GM23338 (cell line): Measurements from ENCODE around the gene NEK6.

Experiments
- CREB1 ChIP-seq: fragments of 250-450 bp; sonication (Bioruptor Pico); IDR thresholded peaks from 2 replicates; pipeline ENCODE4 v1.5.0; 2020; ENCODE audit warnings: low read depth, mild to moderate bottlenecking, moderate library complexity
- CTCF ChIP-seq, 2 experiments: fragments of 200-600 bp in 1 of 2; sonication (generic) in 1 of 2; conservative IDR thresholded peaks; 2 replicates each; pipeline versions ENCODE4 v1.5.1 to v1.6.1; 2016 to 2017; ENCODE audit warnings: antibody characterized with exemption in 2 of 2, low read depth in 2 of 2, mild to moderate bottlenecking in 2 of 2, moderate library complexity in 1 of 2
- EZH2 ChIP-seq: fragments of 200-600 bp; sonication (generic); IDR thresholded peaks from one replicate; pipeline ENCODE4 v1.8.0; 2017; ENCODE audit warnings: antibody characterized with exemption, mild to moderate bottlenecking, low read depth; ENCODE audit not compliant: unreplicated experiment
- EZH2phosphoT487 ChIP-seq: fragments of 200-600 bp; sonication (generic); IDR thresholded peaks from one replicate; pipeline ENCODE4 v1.8.1; 2018; ENCODE audit warnings: antibody characterized with exemption; ENCODE audit not compliant: unreplicated experiment
- POLR2AphosphoS5 ChIP-seq: IDR thresholded peaks from 2 replicates; pipeline ENCODE4 v1.6.1; 2016; ENCODE audit warnings: antibody characterized with exemption, low read depth
- REST ChIP-seq: IDR thresholded peaks from one replicate; pipeline ENCODE4 v1.6.1; 2018; ENCODE audit warnings: antibody characterized with exemption; ENCODE audit not compliant: unreplicated experiment

GRCh38 chr9:124392254-124392870 is 134.6 kb downstream of the NEK6 start:
- TF ChIP-seq CTCF (conservative IDR thresholded peaks at IDR 0.05; ENCODE audit: low read depth in 2 of 2): no peak
- TF ChIP-seq EZH2: no peak
- TF ChIP-seq CREB1: no peak
- no peak for TF ChIP-seq EZH2phosphoT487
- TF ChIP-seq POLR2AphosphoS5: no peak
- no peak for TF ChIP-seq REST
